AG10803 (cell line): Measurements from ENCODE around the gene COL23A1.
A peak's percentile ranks its signal among the peaks of the same experiment; 100 is the strongest.
"Not testable (repeated sequence)": the region's sequence is repeated elsewhere in the genome, so short reads cannot be mapped to it uniquely, and the experiment has no call there.

Experiments used
- DNase-seq: peaks from one replicate; pipeline ENCODE4 v3.0.0; 2010; ENCODE audit warnings: low read depth
- H3K4me3 ChIP-seq: 2 replicates; pipeline ENCODE4 v1.5.1; 2011; ENCODE audit warnings: mild to moderate bottlenecking, low read length, control low read depth
- CTCF ChIP-seq: conservative IDR thresholded peaks from 2 replicates; pipeline ENCODE4 v1.5.1; 2011; ENCODE audit warnings: mild to moderate bottlenecking, low read length, control low read depth, inconsistent platforms

COL23A1 gene

GRCh38 chr5:178320281-178320855 lies 269.8 kb downstream of the COL23A1 start:
- TF ChIP-seq CTCF: no peak
- no peak for DNase-seq
- no peak overlapping the region for H3K4me3 ChIP-seq

GRCh38 chr5:178319541-178320041 lies 270.6 kb downstream of the COL23A1 start:
- TF ChIP-seq CTCF: no peak
- no peak overlapping the region for H3K4me3 ChIP-seq

GRCh38 chr5:178318893-178319292 lies 271.3 kb downstream of the COL23A1 start:
- TF ChIP-seq CTCF: no peak
- no peak for DNase-seq
- H3K4me3 ChIP-seq: no peak overlapping the region

More at GRCh38 chr5:178319541-178320041, 270.6 kb downstream of the COL23A1 start:
- no peak for DNase-seq

GRCh38 chr5:178318382-178318781 lies 271.8 kb downstream of the COL23A1 start:
- DNase-seq: no peak
- no peak for TF ChIP-seq CTCF
- H3K4me3 ChIP-seq: no peak overlapping the region

- not testable (repeated sequence) for DNase-seq
These were observed 272.5 kb downstream of the COL23A1 start for GRCh38 chr5:178317727-178318126.

GRCh38 chr5:178314961-178315820 lies 275.0 kb downstream of the COL23A1 start:
- no peak for DNase-seq
- H3K4me3 ChIP-seq: no peak overlapping the region
- no peak for TF ChIP-seq CTCF

More at GRCh38 chr5:178317727-178318126, 272.5 kb downstream of the COL23A1 start:
- not testable (repeated sequence) for H3K4me3 ChIP-seq

GRCh38 chr5:178314061-178314660 lies 276.0 kb downstream of the COL23A1 start:
- peak; percentile 17 for DNase-seq
- H3K4me3 ChIP-seq: no peak overlapping the region
- no peak for TF ChIP-seq CTCF
